Measurements from ENCODE around the gene WDR73.
"Not testable (repeated sequence)": the region's sequence is repeated elsewhere in the genome, so short reads cannot be mapped to it uniquely, and the experiment has no call there.

WDR73 gene

DNA sequence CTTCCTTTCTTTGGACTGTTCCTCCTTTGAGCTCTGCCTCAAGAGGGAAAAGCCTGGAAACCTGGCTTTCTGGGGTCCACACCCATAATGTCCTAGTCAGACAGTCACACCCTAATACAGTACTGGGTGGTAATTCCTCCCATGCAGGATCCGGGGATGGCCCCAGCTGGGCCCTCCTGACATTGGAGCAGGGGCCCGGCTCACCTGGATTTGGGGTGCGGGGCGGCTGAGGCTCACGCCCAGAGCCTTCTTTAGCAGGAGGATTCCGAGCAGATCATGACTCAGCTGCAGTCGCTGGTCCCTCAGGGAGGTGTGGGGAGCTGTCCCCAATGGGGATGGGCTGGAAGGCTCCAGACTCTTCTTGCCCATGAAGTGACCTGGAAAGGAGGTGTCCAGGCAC, 2.9 kb upstream of the WDR73 start:
- no peak for DNase-seq

DNA sequence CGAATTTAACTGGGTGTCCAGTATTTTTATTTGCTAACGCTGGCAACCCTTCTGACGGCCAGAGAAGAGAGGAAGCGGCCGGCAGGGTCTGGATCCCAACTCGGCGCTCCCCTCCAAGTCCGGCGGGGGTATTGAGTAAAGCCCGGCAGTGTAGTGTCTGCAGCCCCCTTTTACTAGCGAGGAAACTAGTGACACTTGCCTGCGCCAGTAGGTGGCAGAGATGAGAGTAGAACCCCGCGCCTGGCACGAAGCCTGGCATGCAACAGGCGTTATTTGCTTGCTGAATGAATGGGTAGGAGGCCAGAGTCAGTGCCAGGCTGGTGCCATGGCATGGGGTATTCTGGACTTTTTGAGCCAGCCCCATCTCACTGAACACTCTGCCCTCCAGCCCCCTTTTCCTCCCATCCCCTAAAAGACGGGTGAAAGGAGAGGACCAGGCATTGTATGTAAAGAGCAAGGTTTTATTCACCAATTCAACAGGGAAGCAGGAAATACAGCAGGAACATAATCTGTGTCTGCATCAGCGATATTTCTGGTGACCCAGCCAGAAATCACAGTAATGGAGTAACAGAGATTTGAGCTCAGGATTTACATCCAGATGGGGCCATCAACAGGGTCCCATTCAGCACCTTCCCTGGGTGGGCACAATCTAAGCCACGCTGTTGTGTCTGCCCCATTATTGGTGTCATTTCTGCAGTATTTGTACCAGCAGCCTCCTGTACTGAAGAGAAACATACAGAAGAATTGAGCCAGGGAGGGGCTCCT, 788 bp upstream of the WDR73 start:
- peak; percentile 75 for DNase-seq

DNA sequence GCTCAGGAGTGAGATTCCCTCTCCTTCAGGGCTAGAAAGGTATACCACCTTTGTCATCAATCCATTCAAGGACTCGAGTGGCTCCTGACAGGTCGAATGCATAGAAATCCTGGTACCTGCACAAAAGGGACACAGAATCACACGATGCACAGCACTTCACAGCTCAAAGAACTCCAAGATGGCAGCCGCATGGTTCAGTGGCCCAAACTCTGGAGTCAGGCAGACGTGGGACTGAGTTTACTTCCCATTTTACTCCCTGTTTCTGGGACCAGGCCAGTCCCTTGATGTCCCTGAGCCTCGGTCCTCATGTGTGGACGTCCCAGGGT, 536 bp downstream of the WDR73 start:
- DNase-seq = no peak

DNA sequence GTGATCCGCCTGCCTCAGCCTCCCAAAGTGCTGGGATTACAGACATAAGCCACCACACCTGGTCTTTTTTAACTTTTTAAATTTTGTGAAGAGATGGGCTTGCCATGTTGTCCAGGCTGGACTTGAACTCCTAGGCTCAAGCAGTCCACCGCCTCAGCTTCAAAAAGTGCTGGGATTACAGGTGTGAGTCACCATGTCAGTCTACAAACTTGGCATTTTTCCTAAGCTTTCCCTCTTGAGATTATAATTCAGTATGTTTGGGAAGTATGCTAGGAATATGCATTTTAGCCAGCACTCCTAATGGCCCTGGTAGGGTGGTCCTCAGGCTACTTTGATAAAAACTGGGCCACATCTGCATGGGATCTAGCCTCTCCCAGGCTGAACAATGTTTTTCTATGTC, 4.4 kb downstream of the WDR73 start:
- no peak for DNase-seq

DNA sequence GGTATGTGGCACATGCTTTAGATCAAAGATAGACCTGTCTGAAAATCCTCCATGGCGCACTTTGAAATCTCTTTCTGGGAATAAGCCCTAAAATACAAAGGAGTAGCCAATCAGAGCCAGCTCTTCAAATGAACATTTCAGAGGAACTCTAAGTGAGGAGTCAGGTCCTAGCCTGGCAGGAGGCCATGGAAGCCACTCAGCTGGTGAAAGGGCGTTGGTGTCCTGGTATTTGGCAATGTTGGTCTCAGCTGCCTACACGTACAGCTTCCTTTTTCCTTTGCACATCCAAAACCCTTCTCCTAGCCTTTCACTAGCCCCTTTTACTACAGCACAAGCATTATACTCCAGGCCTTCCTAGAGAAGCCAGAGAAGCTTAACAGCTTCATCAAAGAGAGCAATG, 5.5 kb downstream of the WDR73 start:
- DNase-seq = no peak

DNA sequence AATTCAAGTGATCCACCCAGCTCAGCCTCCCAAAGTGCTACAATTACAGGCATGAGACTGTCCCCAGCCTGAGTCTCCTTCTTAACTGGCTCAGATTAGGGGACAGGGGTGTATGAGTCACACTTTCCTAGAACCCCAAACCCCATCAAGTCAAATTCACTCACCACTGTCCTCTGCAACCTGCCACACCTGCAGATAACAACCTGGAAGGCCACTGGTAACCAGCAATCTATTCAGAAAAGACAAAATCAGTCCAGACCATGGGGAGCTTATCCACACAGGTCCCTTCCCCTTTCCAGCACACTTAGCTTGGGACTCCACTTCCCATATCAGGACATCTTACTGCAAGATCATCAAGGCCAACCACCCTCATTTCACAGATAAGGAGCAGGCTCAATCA, 6.4 kb downstream of the WDR73 start:
- DNase-seq = no peak

DNA sequence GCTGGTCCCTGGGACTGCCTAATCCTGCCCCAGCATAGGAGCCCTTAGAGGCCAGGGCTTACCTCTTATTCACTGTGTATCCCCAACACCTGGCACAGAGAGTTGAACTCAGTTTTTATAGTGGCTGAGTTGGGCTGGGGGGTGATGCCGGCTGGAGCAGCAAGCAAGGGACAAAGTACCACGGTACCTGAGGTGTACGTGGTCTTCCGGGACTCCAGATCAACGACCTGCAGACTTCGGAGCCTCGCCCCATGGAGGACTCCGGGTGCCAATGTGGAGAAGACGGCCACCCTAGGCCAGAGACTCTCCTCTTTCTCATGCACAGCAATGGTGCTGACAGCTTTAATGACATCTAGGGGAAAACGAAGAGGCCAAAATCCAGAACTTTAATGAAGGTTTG, 8.1 kb downstream of the WDR73 start:
- no peak for DNase-seq

DNA sequence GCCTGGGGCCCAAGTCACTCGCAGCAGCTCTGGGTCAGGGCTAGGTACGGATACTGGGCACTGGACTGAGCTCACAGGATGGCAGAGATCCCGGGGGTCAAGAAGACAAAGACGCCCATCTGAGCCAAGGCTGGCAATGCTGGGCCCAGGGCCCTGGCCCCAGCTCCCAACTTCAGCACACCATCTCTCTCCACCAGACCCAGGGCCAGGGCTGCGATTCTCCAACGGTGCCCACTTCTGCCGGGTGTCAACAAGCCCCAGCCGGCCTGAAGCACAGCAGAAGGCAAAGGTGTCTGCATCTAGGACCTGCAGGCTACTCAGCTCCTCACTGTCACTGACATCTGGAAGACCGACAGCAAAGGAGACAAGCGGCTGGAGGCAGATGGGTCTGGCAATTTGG, 8.6 kb downstream of the WDR73 start:
- no peak for DNase-seq

DNA sequence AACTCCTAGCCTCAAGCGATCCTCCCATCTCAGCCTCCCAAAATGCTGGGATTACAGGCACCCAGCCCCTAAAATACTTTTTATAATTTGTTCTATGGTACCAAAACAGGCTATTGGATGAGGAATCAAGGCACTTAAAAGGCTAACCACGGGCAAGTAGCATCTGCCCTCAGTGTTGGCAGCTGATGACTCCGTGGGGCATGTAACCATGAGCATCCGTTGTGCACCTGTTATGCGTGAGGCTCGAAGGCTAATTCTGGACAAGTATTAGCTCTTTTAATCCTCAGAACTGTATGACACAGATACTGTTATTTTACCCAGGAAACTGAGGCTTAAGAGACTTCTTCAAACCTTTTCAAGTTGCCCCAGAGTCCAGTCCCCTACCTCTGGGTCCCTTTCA, 10.2 kb downstream of the WDR73 start:
- no peak for DNase-seq

DNA sequence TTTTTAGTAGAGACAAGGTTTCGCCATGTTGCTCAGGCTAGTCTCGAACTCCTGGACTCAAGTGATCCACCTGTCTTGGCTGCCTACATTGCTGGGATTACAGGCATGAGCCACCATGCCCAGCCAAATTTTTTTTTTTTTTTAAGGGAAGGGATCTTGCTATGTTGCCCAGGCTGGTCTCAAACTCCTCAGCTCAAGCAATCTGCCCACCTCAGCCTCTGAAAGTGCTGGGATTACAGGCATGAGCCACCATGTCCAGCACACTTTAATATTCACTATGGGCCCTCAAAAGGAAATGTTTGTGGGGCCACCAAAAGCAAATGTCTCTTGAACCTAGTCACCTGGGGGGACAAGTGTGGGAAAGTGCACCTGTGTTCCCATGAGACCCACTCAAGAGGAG, 11.4 kb downstream of the WDR73 start:
- DNase-seq = not testable (repeated sequence)

DNA sequence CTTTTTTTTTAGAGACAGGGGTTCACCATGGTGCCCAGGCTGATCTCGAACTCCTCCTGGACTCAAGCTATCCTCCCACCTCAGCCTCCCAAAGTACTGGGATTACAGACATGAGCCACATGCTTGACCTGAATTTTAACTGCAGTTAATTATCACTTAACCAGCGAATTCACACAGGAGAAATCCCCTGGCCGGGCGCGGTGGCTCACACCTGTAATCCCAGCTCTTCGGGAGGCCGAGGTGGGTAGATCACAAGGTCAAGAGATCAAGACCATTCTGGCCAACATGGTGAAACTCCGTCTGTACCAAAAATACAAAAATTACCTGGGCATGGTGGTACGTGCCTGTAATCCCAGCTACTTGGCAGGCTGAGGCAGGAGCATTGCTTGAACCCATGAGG, 12.2 kb downstream of the WDR73 start:
- DNase-seq = not testable (repeated sequence)

DNA sequence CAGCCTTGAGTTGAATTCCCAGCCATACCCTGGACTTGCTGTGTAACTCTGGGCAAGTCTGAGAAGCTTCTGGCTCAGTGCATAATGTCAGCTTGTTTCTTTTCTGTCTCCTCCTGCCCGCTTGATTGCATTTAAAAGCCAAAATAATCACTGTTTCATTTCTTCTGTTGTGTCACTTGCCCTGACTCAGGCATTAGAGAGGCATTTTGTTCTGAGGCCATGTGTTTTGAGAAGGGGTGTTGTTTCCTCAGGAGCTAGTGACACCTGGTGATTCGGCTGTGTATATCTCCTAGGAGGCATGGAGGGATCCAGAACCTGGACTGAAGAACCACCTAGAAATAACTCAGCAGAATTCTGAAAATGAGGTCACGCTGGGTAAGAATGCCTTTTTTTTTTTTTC, 16.0 kb downstream of the WDR73 start:
- DNase-seq = no peak

DNA sequence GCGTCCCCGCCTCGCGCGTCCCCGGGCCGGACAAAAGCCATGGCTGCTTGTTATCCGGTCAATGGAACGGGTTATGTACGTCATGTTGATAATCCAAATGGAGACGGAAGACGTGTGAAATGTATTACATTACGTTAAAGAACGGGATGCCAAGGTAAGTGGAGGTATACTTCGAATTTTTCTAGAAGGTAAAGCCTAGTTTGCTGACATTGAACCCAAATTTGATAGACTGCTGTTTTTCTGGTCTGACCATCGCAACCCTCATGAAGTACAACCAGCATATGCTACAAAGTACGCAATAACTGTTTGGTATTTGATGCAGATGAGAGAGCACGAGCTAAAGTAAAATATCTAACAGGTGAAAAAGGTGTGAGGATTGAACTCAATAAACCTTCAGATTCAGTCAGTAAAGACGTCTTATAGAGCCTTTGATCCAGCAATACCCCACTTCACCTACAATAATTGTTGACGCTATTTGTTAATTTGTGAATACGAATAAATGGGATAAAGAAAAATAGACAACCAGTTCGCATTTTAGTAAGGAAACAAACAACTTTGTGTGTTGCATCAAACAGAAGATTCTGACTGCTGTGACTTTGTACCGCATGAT, 19.8 kb downstream of the WDR73 start:
- no peak for DNase-seq

DNA sequence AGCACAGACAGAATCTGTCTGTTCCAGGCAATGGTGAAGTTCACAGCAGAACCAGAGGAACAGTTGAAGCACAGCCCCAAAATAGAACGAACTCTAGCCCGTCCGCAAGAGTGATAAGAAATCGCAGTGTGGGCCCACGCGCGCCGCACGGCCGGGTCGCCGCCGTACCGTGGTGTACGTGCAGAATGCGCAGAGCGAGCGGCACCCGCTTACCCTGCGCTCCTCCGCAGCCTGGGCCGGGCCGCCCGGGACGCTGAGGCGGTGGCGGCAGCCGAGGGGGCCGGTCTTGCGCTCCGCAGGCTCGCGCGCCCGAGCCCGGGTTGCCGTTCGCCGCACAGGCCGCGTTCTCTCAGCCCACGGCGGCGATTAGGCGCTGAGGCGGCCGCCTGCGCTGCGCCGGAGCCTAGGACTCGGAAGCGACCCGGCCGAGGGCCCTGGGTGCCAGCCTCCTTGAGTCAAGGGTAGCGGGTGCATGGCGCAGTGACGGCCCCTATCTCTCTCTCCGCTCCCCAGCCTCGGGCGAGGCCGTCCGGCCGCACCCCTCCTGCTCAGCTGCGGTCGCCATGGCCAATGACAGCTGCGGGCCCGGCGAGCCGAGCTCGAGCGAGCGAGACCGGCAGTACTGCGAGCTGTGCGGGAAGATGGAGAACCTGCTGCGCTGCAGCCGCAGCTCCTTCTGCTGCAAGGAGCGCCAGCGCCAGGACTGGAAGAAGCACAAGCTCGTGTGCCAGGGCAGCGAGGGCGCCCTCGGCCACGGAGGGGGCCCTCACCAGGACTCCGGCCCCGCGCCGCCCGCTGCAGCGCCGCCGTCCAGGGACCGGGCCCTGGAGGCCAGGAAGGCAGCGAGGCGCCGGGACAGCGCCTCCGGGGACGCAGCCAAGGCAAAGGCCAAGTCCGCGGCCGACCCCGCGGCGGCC, 20.5 kb downstream of the WDR73 start:
- peak; percentile 60 for DNase-seq

DNA sequence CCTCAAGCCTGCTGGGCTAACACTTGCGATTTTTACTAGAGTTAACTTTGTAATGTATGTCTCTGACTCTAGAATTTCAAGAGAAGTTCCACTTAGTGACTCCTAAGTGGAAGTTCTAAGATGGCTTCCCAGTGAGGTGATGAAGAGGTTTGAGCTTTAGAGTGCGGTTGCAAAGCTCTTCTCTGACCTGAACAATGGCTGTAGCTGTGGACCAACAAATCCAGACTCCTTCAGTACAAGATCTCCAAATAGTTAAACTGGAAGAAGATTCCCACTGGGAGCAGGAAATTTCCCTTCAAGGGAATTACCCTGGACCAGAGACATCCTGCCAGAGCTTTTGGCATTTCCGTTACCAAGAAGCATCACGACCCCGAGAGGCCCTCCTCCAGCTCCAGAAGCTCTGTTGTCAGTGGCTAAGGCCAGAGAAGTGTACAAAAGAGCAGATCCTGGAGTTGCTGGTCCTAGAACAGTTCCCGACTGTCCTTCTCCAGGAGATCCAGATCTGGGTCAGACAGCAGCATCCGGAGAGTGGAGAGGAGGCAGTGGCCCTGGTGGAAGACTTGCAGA, 22.3 kb downstream of the WDR73 start:
- no peak for DNase-seq

DNA sequence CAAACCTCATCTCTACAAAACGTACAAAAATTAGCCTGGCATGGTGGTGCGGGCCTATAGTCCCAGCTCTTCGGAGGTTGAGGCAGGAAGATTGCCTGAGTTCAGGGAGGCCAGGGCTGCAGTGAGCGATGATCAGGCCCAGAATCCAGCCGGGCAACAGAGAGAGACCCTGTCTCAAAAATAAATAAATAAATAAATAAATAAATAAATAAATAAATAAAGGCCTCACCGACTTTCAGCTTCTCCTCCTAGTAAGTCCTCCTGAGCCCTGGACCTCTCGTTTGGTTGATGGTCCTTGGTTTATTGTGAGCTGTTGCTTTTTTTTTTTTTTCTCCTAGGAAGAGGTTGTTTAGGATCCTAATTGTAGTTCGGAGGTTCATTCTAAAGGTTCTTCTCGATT, 25.1 kb downstream of the WDR73 start:
- DNase-seq = no peak

DNA sequence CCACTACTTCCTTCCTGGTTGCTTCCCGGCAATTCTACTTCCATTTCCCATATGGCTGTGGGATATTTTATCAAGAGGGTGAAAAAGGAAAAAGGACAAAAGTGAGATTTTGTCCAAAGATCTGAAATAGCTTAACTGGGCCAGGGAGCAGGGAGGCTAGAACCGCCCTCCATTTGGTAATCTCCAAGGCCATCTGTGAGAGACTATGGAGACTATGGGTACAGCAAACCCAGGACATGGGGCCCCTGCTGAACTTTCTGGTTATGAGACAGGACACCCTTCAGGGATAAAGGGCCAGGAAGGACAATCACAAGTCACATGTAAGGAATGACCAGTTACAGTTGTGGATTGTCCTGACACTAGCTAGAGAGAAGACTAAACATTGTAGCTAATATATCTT, 29.0 kb downstream of the WDR73 start:
- DNase-seq = no peak

DNA sequence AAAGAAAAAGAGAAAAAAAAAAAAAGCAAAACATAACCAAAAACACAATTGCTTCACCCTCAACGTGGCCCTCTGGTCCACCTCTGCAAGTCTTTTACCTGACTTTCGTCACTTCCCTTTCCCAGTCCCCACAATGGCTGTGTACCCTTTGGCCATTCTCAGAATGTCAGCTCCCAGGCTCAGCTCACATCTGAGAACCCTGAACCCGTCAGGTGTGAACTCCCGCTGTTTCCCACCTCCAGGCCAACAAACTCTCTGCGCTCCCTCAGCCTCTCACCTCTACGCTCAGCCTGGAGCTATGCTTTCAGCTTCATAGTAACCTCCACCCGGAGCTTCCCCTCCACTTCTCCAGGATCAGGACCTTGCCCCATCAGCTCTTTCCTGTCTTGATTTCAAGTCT, 29.7 kb downstream of the WDR73 start:
- no peak for DNase-seq

DNA sequence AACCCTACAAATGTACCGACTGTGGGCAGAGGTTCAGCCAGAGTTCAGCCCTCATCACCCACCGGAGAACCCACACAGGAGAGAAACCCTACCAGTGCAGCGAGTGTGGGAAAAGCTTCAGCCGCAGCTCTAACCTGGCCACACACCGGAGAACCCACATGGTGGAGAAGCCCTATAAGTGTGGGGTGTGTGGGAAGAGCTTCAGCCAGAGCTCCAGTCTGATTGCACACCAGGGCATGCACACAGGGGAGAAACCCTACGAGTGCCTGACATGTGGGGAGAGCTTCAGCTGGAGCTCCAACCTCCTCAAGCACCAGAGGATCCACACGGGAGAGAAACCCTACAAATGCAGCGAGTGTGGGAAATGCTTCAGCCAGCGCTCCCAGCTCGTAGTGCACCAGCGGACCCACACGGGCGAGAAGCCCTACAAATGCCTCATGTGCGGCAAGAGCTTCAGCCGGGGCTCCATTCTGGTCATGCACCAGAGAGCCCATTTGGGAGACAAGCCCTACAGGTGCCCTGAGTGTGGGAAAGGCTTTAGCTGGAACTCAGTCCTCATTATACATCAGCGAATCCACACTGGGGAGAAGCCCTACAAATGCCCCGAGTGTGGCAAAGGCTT, 32.6 kb downstream of the WDR73 start:
- DNase-seq = no peak

DNA sequence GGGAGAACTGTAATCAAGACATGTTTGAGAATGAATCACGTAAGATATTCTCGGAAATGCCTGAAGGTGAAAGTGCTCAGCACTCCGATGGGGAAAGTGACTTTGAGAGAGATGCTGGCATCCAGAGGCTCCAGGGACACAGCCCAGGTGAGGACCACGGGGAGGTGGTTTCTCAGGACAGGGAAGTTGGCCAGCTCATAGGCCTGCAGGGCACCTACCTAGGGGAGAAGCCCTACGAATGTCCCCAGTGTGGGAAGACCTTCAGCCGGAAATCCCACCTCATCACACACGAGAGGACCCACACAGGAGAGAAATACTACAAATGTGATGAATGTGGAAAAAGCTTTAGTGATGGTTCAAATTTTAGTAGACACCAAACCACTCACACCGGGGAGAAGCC, 33.5 kb downstream of the WDR73 start:
- DNase-seq = no peak

DNA sequence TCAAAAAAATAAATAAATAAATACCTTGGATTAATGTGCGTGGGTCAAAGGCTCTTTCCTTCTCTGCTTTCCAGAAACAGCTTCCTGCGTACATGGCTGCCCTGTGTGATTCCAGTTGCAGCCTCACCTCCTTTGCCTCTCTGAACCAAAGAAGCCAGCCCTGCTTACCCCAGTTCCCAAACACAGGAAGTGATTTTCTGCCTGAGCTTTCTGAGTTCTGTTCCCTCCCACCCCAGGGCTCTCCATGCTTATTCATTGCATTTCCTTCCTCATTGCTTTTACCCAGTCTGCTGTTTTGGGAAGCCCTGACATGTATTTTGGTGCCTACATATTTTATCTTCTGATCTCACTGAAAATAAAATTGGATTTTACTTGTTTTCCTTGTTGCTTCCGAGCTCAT, 37.8 kb downstream of the WDR73 start:
- no peak for DNase-seq

DNA sequence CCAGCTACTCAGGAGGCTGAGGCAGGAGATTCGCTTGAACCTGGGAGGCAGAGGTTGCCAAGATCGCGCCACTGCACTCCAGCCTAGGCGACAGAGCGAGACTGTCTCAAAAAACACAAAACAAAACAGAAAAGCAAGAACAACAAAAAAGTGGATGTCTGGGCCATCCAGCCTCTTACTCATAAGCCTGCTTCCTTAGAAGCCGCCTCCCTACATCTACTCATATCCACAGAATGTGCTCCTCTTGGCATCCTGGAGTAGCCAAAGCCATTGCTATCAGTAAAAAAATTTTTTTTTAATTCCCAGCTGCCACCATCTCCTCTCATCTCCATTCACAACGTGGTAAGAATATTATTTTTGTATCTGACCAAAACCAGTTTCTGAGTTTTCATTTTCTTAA, 42.5 kb downstream of the WDR73 start:
- DNase-seq = no peak

DNA sequence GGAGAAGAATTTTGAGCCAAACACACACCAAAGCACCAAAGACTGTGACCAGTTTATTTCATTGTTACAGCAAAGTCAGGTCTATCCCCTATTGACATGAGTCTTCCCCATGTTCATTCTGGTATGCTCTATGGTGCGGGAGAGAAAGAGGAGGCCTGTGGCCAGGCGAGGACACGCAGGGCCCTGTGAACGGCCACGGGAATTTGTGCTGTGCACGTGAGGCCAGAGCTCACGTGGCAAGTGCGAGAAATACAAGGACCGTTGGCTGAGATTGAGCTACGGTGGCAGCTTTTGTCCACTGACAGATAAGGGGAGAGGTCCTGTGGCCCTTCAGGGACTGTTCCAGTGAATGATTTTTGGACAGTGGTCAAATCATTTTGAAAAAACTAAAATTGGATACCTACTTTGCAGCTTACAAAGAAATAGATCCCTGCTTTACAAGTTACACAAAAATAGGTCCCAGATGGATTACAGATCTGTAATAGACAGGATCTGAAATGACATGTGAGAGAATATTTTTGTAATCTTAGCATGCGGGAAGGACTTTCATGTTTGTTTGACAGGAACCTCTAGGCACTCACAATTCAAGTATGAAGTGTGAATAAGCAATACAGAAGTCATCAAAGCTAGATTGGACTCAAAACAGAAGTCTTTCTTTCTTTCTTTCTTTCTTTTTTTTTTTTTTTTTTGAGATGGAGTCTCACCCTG, 44.1 kb downstream of the WDR73 start:
- DNase-seq = no peak

Data from NCI-H1092 treated with DMSO at 0.1 percent for 48 hours (cell line).